Activated T-cell treated with anti-CD3 and anti-CD28 coated beads, Interleukin-2, amount 50 U/mL, for 72 hours (primary cell): ENCODE data around the gene LGALS12. TPM values are rescaled to one million over a fixed set of nuclear protein-coding genes. Genes with fewer than 3 reads are reported as not detected.
A peak's percentile ranks its signal among the peaks of the same experiment; 100 is the strongest.
"Not testable (repeated sequence)": the region's sequence is repeated elsewhere in the genome, so short reads cannot be mapped to it uniquely, and the experiment has no call there.

Source experiments
- ATAC-seq, 2 donors: fragments of 150-1000 bp; cut with Tn5 transposase; replicated peaks in 1 of 2; 2 replicates each; pipeline ENCODE4 v1.10.0; 2021; ENCODE audit warnings: moderate library complexity in 2 of 2, mild to moderate bottlenecking in 1 of 2
- DNase-seq, 2 donors: peaks; one replicate each; pipeline ENCODE4 v3.0.0; 2021 to 2022; ENCODE audit warnings: mixed read lengths in 1 of 2
- H3K27ac Mint-ChIP-seq: one replicate; pipeline ENCODE4 v1.8.0; 2022; ENCODE audit warnings: mild to moderate bottlenecking, moderate library complexity, mixed read lengths
- H3K27me3 Mint-ChIP-seq: one replicate; pipeline ENCODE4 v1.8.0; 2022; ENCODE audit warnings: low read depth, mixed read lengths
- H3K36me3 Mint-ChIP-seq, 2 donors: one replicate each; pipeline ENCODE4 v1.8.0; 2022; ENCODE audit warnings: mixed read lengths in 2 of 2, mild to moderate bottlenecking in 1 of 2; ENCODE audit not compliant: insufficient read depth in 2 of 2
- H3K4me1 Mint-ChIP-seq: one replicate; pipeline ENCODE4 v1.8.0; 2022; ENCODE audit warnings: low read depth, mixed read lengths
- H3K4me3 Mint-ChIP-seq, 2 donors: one replicate each; pipeline ENCODE4 v1.8.0; 2022; ENCODE audit warnings: mild to moderate bottlenecking in 2 of 2, mixed read lengths in 2 of 2, moderate library complexity in 2 of 2
- H3K9me3 Mint-ChIP-seq, 2 donors: one replicate each; pipeline ENCODE4 v1.8.0; 2022; ENCODE audit warnings: mixed read lengths in 2 of 2
- total RNA-seq, 2 donors: library from RNA; stranded (reverse); gene quantifications; one replicate each; pipeline ENCODE4 v1.2.3, GENCODE V29; 2022

Gene LGALS12
- total RNA-seq, 2 donors from 2014 or later, result 0.37 to 0.38 TPM

DNA sequence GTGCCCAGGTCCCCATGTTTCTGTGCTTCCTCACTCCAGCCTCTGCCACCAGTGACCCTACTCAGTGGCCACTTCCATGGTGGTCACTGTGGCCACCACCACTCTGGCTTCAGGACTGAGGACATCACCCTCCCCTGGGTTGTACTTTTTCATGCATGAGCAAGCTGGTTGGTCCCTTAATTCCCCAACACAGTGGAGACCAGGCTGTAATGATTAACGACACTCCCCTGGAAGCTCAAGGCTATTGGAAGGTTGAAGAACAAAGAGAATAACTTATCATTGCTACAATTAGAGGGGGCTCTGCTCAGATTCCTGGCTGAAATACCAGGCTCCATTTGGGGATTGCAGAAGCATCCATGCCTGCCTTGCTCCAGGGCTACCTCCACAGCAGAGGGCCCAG is 41.2 kb downstream of the LGALS12 start:
- DNase-seq (no peak), ATAC-seq (no peak)
- peaks cover 0 to 6% of the 10 kb centered on the region in 2 donors for H3K36me3 Mint-ChIP-seq
- no peaks in the 10 kb centered on the region for H3K27me3 Mint-ChIP-seq
- no peak overlapping the region for H3K27ac Mint-ChIP-seq
- H3K4me1 Mint-ChIP-seq, result peaks cover 27% of the 10 kb centered on the region
- H3K9me3 Mint-ChIP-seq, result no peaks in the 10 kb centered on the region
- H3K4me3 Mint-ChIP-seq, result no peak overlapping the region

DNA sequence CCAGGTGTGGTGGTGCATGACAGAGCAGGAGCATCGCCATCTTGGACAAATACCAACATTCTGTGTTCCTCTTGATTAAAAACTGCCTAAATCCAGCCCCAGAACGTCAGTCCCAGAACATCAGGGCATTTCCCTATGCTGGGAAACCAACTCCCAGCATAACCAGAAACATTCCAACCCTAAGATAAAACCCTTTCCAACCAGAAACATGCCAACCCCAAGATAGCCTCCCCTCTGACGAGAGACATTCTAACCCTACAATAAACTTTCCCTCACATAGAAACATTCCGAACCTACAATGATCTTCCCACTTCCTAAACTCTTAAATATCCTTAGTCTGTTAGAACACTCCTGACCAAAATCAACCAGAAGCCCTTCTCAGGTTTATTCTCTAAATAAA is 42.3 kb downstream of the LGALS12 start:
- no peak for ATAC-seq
- H3K36me3 Mint-ChIP-seq, result peaks cover 0 to 6% of the 10 kb centered on the region in 2 donors
- H3K4me1 Mint-ChIP-seq, result peaks cover 31% of the 10 kb centered on the region

DNA sequence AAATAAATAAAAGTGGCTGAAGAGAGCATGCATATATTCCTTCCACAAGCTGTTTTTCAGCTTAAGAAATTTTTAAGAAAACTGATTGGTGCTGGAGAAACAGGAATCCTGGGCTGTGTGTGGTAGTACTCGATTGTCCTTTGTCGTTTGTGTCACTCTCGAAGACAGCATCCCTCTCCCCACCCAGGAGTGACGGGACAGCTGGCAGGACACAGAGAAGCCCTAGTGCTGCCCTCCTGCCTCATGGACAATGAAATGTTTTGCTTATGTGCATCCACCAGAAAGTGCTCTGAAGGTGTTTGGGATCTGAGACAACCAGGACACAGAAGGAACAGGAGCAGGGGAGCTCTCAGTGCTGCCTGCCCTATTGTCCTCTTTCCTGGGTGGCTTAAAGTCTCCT is 43.5 kb downstream of the LGALS12 start:
- DNase-seq (no peak), ATAC-seq (no peak)
- Mint-ChIP-seq H3K27ac (no peak overlapping the region), H3K36me3 (peaks cover 0 to 5% of the 10 kb centered on the region in 2 donors), H3K4me1 (peaks cover 44% of the 10 kb centered on the region), H3K4me3 (no peak overlapping the region), H3K27me3 (no peaks in the 10 kb centered on the region), H3K9me3 (no peaks in the 10 kb centered on the region)

More for the DNA sequence above, 42.3 kb downstream of the LGALS12 start:
- H3K27ac Mint-ChIP-seq, result no peak overlapping the region
- H3K4me3 Mint-ChIP-seq, result no peak overlapping the region
- H3K9me3 Mint-ChIP-seq, result no peaks in the 10 kb centered on the region
- no peaks in the 10 kb centered on the region for H3K27me3 Mint-ChIP-seq
- DNase-seq, result no peak

DNA sequence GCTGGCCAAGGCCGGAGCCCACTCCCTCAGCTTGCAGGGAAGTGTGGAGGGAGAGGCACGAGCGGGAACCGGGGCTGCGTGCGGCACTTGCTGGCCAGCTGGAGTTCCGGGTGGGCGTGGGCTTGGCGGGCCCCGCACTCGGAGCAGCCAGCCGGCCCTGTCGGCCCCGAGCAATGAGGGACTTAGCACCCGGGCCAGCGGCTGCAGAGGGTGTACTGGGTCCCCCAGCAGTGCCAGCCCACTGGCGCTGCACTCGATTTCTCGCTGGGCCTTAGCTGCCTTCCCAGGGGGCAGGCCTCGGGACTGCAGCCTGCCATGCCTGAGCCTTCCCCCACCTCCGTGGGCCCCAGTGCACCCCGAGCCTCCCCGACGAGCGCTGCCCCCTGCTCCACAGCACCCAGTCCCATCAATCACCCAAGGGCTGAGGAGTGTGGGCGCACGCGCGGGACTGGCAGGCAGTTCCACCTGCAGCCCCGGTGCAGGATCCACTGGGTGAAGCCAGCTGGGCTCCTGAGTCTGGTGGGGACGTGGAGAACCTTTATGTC is 44.3 kb downstream of the LGALS12 start:
- ATAC-seq, H3K27ac Mint-ChIP-seq, H3K27me3 Mint-ChIP-seq, H3K9me3 Mint-ChIP-seq, H3K4me3 Mint-ChIP-seq, H3K36me3 Mint-ChIP-seq, DNase-seq: not testable (repeated sequence)
- H3K4me1 Mint-ChIP-seq, result peaks cover 49% of the 10 kb centered on the region

DNA sequence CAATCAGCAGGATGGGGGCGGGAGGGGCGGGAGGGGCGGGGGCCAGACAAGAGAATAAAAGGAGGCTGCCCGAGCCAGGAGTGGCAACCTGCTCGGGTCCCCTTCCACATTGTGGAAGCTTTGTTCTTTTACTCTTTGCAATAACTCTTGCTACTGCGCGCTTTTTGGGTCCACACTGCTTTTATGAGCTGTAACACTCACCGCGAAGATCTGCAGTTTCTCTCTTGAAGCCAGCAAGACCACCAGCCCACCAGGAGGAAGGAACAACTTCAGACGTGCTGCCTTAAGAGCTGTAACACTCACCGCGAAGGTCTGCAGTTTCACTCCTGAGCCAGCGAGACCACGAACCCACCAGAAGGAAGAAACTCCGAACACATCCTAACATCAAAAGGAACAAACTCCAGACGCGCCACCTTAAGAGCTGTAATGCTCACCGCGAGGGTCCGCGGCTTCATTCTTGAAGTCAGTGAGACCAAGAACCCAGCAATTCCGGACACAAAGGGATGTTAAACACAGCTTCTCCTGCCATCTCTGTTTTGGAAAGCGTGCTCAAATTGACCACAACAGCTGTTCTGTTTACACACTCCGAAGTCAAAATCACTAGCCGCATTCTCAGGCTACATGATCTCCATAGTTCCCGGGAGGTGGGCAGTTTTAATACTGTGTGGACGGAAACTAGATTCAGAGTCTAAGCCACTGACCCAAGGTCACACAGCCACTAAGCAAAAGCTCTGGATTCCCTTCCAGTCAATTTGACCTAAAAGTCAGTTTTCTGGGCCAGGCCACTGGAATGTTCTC is 45.4 kb downstream of the LGALS12 start:
- ATAC-seq (peak; percentile 0 to 16), DNase-seq (peak; percentile 45 to 47)
- H3K36me3 Mint-ChIP-seq, result peaks cover 0 to 5% of the 10 kb centered on the region in 2 donors
- H3K4me3 Mint-ChIP-seq, result peak overlapping the region; percentile 80 to 83
- H3K27ac Mint-ChIP-seq, result peak overlapping the region; percentile 6
- H3K4me1 Mint-ChIP-seq, result peaks cover 59% of the 10 kb centered on the region
- no peaks in the 10 kb centered on the region for H3K27me3 Mint-ChIP-seq
- H3K9me3 Mint-ChIP-seq, result no peaks in the 10 kb centered on the region

DNA sequence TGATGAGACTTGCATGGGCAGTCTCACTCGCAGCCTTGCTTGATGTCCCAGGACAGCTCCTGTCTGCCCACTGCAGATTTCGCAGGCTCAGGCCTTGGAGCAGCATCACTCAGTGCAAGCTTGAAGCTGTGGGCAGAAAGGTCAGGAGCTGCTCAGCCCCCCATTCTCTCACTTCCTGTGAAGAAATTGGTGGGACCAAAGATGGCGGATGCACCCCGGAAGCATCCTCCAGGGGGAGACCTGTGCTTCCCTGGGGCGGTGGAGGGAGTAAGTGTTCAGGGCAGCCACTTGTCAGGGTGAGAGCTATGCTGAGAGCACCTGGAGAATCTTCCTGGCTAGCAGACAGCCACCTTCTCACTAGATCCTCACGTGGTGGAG is 46.0 kb downstream of the LGALS12 start:
- H3K27ac Mint-ChIP-seq, result peak overlapping the region; percentile 6
- no peaks in the 10 kb centered on the region for H3K27me3 Mint-ChIP-seq
- no peaks in the 10 kb centered on the region for H3K9me3 Mint-ChIP-seq
- peaks cover 0 to 2% of the 10 kb centered on the region in 2 donors for H3K36me3 Mint-ChIP-seq
- H3K4me3 Mint-ChIP-seq, result peak overlapping the region; percentile 80 to 83
- ATAC-seq (peak; percentile 10 to 27), DNase-seq (peak; percentile 21 to 44)
- peaks cover 59% of the 10 kb centered on the region for H3K4me1 Mint-ChIP-seq

DNA sequence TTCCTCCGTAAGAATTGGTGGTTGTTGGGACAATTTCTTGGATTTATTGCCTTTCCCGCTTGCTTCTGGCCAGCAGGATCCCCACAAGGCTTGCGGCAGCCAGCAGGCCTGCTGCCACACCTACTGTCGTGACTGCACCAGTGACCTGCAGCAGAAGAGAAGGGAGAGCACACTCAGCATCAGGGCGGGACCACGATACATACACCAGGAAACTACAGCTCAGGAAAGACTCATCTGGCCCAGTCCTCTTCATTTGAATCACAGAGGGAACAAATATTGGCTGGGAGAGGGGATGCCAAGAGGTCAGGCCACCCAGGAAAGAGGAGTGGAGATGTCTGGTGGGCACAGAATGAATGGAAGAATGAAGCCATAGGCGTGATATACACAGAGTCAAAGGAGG is 47.0 kb downstream of the LGALS12 start:
- no peaks in the 10 kb centered on the region for H3K9me3 Mint-ChIP-seq
- peak overlapping the region; percentile 18 for H3K27ac Mint-ChIP-seq
- ATAC-seq, result peak in 1 of 2 donors; percentile 18
- peak overlapping the region; percentile 80 to 83 for H3K4me3 Mint-ChIP-seq
- peaks cover 59% of the 10 kb centered on the region for H3K4me1 Mint-ChIP-seq
- no peaks in the 10 kb centered on the region for H3K27me3 Mint-ChIP-seq
- DNase-seq, result no peak
- no peaks in the 10 kb centered on the region for H3K36me3 Mint-ChIP-seq

DNA sequence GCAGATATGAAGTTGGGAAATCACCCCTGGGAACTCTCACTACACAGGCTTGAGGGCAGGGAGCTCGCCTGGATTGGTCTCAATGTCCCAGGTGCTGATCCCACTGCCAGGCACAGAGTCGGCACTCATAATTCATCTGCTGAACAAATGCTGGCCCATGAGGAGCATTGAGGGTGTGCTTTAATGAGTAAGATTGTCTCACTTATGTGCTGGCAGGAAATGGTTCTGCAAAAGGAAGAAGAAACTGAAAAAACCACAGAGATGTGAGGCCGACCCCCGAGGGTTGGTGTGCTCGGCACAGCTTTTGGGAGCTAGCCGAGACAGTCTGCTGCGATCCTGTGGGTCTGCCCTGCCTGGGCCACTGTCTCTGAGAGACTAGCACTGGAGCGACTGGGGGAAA is 47.9 kb downstream of the LGALS12 start:
- H3K4me1 Mint-ChIP-seq, result peaks cover 59% of the 10 kb centered on the region
- peak overlapping the region; percentile 91 for H3K27ac Mint-ChIP-seq

DNA sequence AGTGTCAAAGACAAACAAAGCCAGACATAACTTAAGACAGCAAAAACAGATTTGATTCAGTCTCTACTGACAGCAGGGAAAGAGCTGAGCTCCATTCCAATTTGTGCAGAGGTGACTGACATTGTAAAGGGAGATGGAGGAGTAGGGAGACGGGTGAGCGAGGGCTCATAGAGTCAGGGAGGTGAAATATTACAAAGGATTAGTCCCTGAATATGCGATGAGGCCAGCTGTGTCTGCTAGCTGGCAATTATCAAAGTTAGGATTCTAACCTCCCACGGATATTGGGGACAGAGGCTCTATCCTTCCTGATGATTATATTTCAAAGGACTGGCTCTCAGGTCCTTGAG is 49.0 kb downstream of the LGALS12 start:
- H3K27me3 Mint-ChIP-seq, result no peaks in the 10 kb centered on the region
- no peak overlapping the region for H3K4me3 Mint-ChIP-seq
- no peaks in the 10 kb centered on the region for H3K36me3 Mint-ChIP-seq
- peak overlapping the region; percentile 68 for H3K27ac Mint-ChIP-seq
- DNase-seq, result no peak
- ATAC-seq, result no peak
- no peaks in the 10 kb centered on the region for H3K9me3 Mint-ChIP-seq
- H3K4me1 Mint-ChIP-seq, result peaks cover 55% of the 10 kb centered on the region

More for the DNA sequence above, 47.9 kb downstream of the LGALS12 start:
- no peaks in the 10 kb centered on the region for H3K36me3 Mint-ChIP-seq
- ATAC-seq, result peak; percentile 86 to 90
- H3K27me3 Mint-ChIP-seq, result no peaks in the 10 kb centered on the region
- peak overlapping the region; percentile 80 to 83 for H3K4me3 Mint-ChIP-seq
- DNase-seq, result peak; percentile 66 to 72
- no peaks in the 10 kb centered on the region for H3K9me3 Mint-ChIP-seq

DNA sequence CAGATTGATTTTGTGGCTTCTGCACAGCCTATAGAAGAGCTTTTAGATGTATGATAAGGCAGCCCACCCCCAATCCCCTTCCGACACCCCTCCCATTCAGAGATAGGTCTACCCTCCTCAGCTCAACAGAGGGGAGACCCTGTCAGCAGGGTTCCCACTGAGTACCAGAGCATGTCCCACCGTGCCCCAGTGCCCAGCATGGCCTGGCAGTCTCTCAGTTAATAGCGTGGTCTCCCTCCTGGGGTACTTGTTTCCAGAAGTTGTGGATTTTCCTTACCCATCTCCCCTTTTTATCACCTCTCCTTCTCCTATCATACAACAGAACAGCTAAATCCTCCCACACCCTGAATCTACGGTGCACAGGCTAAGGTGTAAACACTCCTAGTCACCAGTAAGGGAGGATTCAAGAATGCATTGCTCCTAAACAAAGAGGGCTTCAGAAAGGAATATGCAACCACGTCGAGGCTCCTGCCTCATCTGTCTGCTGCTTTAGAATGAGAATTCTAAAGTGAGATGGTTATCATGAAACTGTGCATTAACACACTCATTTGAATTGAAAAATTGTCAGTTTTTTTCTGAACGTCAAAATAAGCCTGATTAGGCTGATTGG is 50.6 kb downstream of the LGALS12 start:
- ATAC-seq (no peak), DNase-seq (no peak)
- Mint-ChIP-seq H3K27ac (no peak overlapping the region), H3K4me1 (peaks cover 61% of the 10 kb centered on the region), H3K27me3 (no peaks in the 10 kb centered on the region), H3K36me3 (no peaks in the 10 kb centered on the region), H3K9me3 (no peaks in the 10 kb centered on the region), H3K4me3 (no peak overlapping the region)

DNA sequence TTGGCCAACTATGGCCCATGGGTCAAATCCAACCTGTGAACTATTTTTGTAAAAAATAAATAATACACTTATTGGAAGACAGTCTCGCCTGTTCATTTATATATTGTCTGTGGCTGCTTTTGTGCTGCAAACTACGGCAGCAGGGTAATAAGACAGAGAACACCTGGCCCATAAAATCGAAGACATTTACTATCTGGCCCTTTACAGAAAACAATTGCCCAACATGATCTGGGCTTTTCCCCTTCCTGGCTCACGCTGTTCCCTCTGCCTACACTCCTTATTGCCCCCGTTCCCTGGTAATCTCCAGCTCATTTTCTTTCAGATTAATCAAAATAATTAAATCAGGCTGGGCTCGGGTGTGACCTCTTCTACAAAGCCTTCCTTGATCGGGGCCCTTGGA is 51.7 kb downstream of the LGALS12 start:
- Mint-ChIP-seq H3K27me3 (no peaks in the 10 kb centered on the region), H3K36me3 (no peaks in the 10 kb centered on the region), H3K9me3 (no peaks in the 10 kb centered on the region), H3K27ac (no peak overlapping the region), H3K4me1 (peaks cover 54% of the 10 kb centered on the region), H3K4me3 (no peak overlapping the region)
- DNase-seq (no peak), ATAC-seq (no peak)

DNA sequence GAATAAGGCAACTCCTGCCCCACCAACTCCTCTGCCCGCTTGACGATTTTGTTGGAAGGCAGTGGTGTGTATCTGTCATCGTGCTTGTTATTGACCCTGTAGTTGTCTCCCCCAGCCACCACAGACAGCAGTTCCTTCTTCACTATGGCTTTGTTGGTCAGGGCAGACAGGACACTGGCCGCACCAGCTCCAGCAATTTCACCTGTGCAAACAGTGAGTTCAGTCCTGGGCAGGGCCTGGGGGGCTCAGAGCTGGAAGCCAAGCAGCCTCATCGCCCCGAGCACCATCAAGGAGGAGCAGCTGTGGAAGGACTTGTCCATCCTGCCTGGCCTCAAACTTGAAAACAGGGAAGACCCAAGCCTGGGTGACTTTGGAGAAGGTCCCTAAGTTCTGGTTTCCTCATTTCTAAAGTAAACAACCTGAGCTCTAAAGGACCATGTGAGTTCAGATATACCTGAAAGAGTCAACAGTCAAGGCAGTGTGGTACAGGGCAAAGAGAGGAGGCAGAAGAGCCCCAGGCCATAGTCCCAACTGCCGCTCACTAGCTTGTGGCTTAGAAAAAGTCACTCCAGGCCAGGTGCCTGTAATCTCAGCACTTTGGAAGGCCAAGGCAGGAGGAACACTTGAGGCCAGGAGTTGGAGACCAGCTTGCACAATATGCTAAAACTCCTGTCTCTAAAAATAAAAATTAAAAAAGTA is 52.7 kb downstream of the LGALS12 start:
- H3K4me3 Mint-ChIP-seq, result no peak overlapping the region
- H3K36me3 Mint-ChIP-seq, result no peaks in the 10 kb centered on the region
- ATAC-seq (no peak), DNase-seq (no peak)
- no peaks in the 10 kb centered on the region for H3K27me3 Mint-ChIP-seq
- peaks cover 49% of the 10 kb centered on the region for H3K4me1 Mint-ChIP-seq
- H3K27ac Mint-ChIP-seq, result no peak overlapping the region
- H3K9me3 Mint-ChIP-seq, result no peaks in the 10 kb centered on the region
